Keratinocyte (primary cell): Measurements from ENCODE around the gene FXYD6. TPM values are rescaled to one million over a fixed set of nuclear protein-coding genes. Genes with fewer than 3 reads are reported as not detected.
"Not testable (repeated sequence)": the region's sequence is repeated elsewhere in the genome, so short reads cannot be mapped to it uniquely, and the experiment has no call there.

Experiments
- DNase-seq: peaks from one replicate; pipeline ENCODE4 v3.0.0-alpha.2; 2011; ENCODE audit warnings: low read depth, missing footprints, low spot score
- FAIRE-seq: peaks from 2 replicates; lab custom pipeline; 2011; peaks lifted over from hg19 to GRCh38; lab: Jason Lieb, UNC
- H2AFZ ChIP-seq: 2 replicates; pipeline ENCODE4 v1.6.0; 2012; ENCODE audit warnings: low read length, control low read depth, inconsistent platforms; ENCODE audit not compliant: control insufficient read depth
- H3K27ac ChIP-seq: 2 replicates; pipeline ENCODE4 v1.5.1; 2011; ENCODE audit warnings: low read length; ENCODE audit not compliant: control insufficient read depth, insufficient read depth
- H3K27me3 ChIP-seq: 3 replicates; pipeline ENCODE4 v1.6.0; 2011; ENCODE audit warnings: low read length; ENCODE audit not compliant: control insufficient read depth, insufficient read depth; ENCODE audit errors: extremely low read depth
- H3K36me3 ChIP-seq, 2 experiments: 2 replicates in 1 of 2; 3 replicates in 1 of 2; pipeline ENCODE4 v1.5.1; 2011; ENCODE audit warnings: low read length in 2 of 2, mild to moderate bottlenecking in 1 of 2; ENCODE audit not compliant: control insufficient read depth in 2 of 2, insufficient read depth in 2 of 2; ENCODE audit errors: extremely low read depth in 1 of 2
- H3K4me1 ChIP-seq: 3 replicates; pipeline ENCODE4 v1.5.1; 2011; ENCODE audit warnings: low read length; ENCODE audit not compliant: control insufficient read depth, insufficient read depth; ENCODE audit errors: extremely low read depth
- H3K4me2 ChIP-seq: 3 replicates; pipeline ENCODE4 v1.6.0; 2011; ENCODE audit warnings: low read depth, low read length; ENCODE audit not compliant: control insufficient read depth, insufficient read depth; ENCODE audit errors: extremely low read depth
- H3K4me3 ChIP-seq, 3 experiments: fragments of 200-600 bp in 1 of 3; sonication (generic) in 1 of 3; 2 replicates in 2 of 3; 3 replicates in 1 of 3; pipeline ENCODE4 v1.5.1; 2011 to 2016; ENCODE audit warnings: low read length in 3 of 3, mild to moderate bottlenecking in 3 of 3, control low read depth in 2 of 3, inconsistent platforms in 1 of 3, low read depth in 1 of 3, mixed read lengths in 1 of 3, mixed run types in 1 of 3, moderate library complexity in 1 of 3; ENCODE audit not compliant: control insufficient read depth in 2 of 3, insufficient read depth in 2 of 3; ENCODE audit errors: extremely low read depth in 1 of 3
- H3K79me2 ChIP-seq: 2 replicates; pipeline ENCODE4 v1.6.0; 2012; ENCODE audit warnings: low read length; ENCODE audit not compliant: control insufficient read depth, insufficient read depth
- H3K9ac ChIP-seq: 3 replicates; pipeline ENCODE4 v1.6.0; 2011; ENCODE audit warnings: low read length; ENCODE audit not compliant: control insufficient read depth, insufficient read depth; ENCODE audit errors: extremely low read depth
- H3K9me1 ChIP-seq: 3 replicates; pipeline ENCODE4 v1.6.0; 2011; ENCODE audit warnings: low read length; ENCODE audit not compliant: control insufficient read depth, insufficient read depth; ENCODE audit errors: extremely low read depth
- H3K9me3 ChIP-seq: 2 replicates; pipeline ENCODE4 v1.5.1; 2012; ENCODE audit warnings: low read depth, low read length; ENCODE audit not compliant: control insufficient read depth
- H4K20me1 ChIP-seq: 3 replicates; pipeline ENCODE4 v1.6.0; 2011; ENCODE audit warnings: low read length; ENCODE audit not compliant: control insufficient read depth, insufficient read depth; ENCODE audit errors: extremely low read depth
- CTCF ChIP-seq, 3 experiments: IDR thresholded peaks in 1 of 3; conservative IDR thresholded peaks in 1 of 3; optimal IDR thresholded peaks in 1 of 3; 2 replicates in 2 of 3; 3 replicates in 1 of 3; pipeline versions ENCODE3 to v1.5.1; 2011; ENCODE audit warnings: low read length in 3 of 3, mild to moderate bottlenecking in 3 of 3, moderate library complexity in 2 of 3, control low read depth in 1 of 3, inconsistent platforms in 1 of 3; ENCODE audit not compliant: insufficient read depth in 2 of 3; ENCODE audit errors: extremely low read depth in 1 of 3
- EZH2 ChIP-seq: IDR thresholded peaks from one replicate; pipeline ENCODE4 v1.6.1; 2012; ENCODE audit warnings: inconsistent platforms, mild to moderate bottlenecking, low read length, moderate library complexity
- dilution Hi-C: fragments of 300-500 bp; cut with MboI; formaldehyde crosslinking; loops from one replicate; pipeline ENCODE4 v1.7.0; 2020; ENCODE audit warnings: low sequenced_read_pairs; ENCODE audit not compliant: extremely low pct_ligation_motif_present
- polyA plus RNA-seq, 5 experiments: library from polyadenylated mRNA; depleted of rRNA in 3 of 5; stranded (reverse) in 3 of 5; stranded (forward) in 1 of 5; unstranded in 1 of 5; fragments of >200 nt; gene quantifications; 1 replicate in 1 of 5; 2 replicates in 3 of 5; 3 replicates in 1 of 5; pipeline versions ENCODE4 v1.2.1 to v1.2.3, GENCODE V29; 2011 to 2012; ENCODE audit warnings: missing spikeins in 2 of 5, low read depth in 1 of 5, low replicate concordance in 1 of 5

The FXYD6 gene
- polyA plus RNA-seq, 1 donor (not counting 4 experiments of a cell fraction or from before 2014, with no cell fraction given), result not detected

DNA sequence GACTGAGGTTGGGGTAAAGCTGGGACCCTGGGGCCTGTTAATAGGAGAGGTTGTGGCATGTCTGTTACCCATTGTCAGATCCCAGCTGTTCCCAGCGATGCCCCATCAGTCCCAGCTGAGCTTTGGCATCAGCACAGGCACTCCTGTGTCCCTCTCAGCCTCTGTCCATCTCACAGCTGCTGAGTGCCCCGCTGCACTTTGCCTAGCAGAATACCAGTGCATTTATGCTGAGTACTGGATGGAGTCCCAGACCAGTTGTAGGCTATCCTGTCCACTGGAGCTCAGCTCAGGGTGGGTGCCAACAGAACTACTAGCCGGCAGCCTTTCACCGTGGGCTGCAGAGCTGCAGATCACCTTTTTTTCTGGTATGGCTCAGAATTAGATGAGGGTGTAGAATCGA, 9.9 kb downstream of the FXYD6 start:
- H3K4me3 ChIP-seq, result no peak overlapping the region
- H3K9me3 ChIP-seq, result no peaks in the 10 kb centered on the region
- no peak overlapping the region for H3K4me2 ChIP-seq
- no peak overlapping the region for H2AFZ ChIP-seq
- no peaks in the 10 kb centered on the region for H3K36me3 ChIP-seq
- H3K4me1 ChIP-seq, result no peaks in the 10 kb centered on the region
- no peak overlapping the region for H3K27ac ChIP-seq
- TF ChIP-seq EZH2, result no peak
- no peak for TF ChIP-seq CTCF (optimal IDR thresholded peaks at IDR 0.05 in 1 of 3, IDR thresholded peaks at IDR 0.05 in 1 of 3, conservative IDR thresholded peaks at IDR 0.05 in 1 of 3; ENCODE audit: extremely low read depth in 1 of 3, insufficient read depth in 2 of 3, low read length in 3 of 3)
- no peaks in the 10 kb centered on the region for H4K20me1 ChIP-seq
- H3K27me3 ChIP-seq, result peaks cover 6% of the 10 kb centered on the region
- H3K9me1 ChIP-seq, result no peaks in the 10 kb centered on the region
- dilution Hi-C loops, result no loop called here
- no peak overlapping the region for H3K9ac ChIP-seq
- no peaks in the 10 kb centered on the region for H3K79me2 ChIP-seq
- no peak for FAIRE-seq
- no peak for DNase-seq

- H3K27me3 ChIP-seq, H2AFZ ChIP-seq, H3K9ac ChIP-seq, H3K9me3 ChIP-seq, FAIRE-seq, H4K20me1 ChIP-seq, dilution Hi-C loops, H3K36me3 ChIP-seq, DNase-seq, H3K4me3 ChIP-seq, H3K4me1 ChIP-seq, H3K27ac ChIP-seq, H3K9me1 ChIP-seq, H3K4me2 ChIP-seq, H3K79me2 ChIP-seq: not testable (repeated sequence)
Observed at GRCh38 chr11:117865546-117865945, 10.9 kb downstream of the FXYD6 start.

- Histone ChIP-seq H3K9me3 (no peaks in the 10 kb centered on the region), H3K9me1 (no peaks in the 10 kb centered on the region), H3K79me2 (no peaks in the 10 kb centered on the region), H2AFZ (no peak overlapping the region), H3K4me2 (no peak overlapping the region), H3K27me3 (peaks cover 6% of the 10 kb centered on the region), H4K20me1 (no peaks in the 10 kb centered on the region), H3K36me3 (no peaks in the 10 kb centered on the region), H3K4me1 (no peaks in the 10 kb centered on the region), H3K9ac (no peak overlapping the region), H3K27ac (no peak overlapping the region), H3K4me3 (no peak overlapping the region)
- dilution Hi-C loops, result no loop called here
- no peak for FAIRE-seq
- DNase-seq, result no peak
- no peak for TF ChIP-seq CTCF (optimal IDR thresholded peaks at IDR 0.05 in 1 of 3, IDR thresholded peaks at IDR 0.05 in 1 of 3, conservative IDR thresholded peaks at IDR 0.05 in 1 of 3; ENCODE audit: extremely low read depth in 1 of 3, insufficient read depth in 2 of 3, low read length in 3 of 3)
- TF ChIP-seq EZH2, result no peak
Observed at GRCh38 chr11:117863383-117863782, 13.1 kb downstream of the FXYD6 start.
